ENCODE data around the gene EML4.
"Not testable (repeated sequence)": the region's sequence is repeated elsewhere in the genome, so short reads cannot be mapped to it uniquely, and the experiment has no call there.

EML4 gene

GRCh38 chr2:42132191-42132965 lies 36.8 kb upstream of the EML4 start:
- peaks cover 4% of the 10 kb centered on the region for H3K27me3 ChIP-seq
- no peaks in the 10 kb centered on the region for H3K36me3 ChIP-seq
- TF ChIP-seq CTCF (IDR thresholded peaks at IDR 0.05), result no peak
- no peaks in the 10 kb centered on the region for H3K9me3 ChIP-seq
- H3K4me1 ChIP-seq (ENCODE audit: control insufficient read depth in 1 of 2, insufficient read depth in 1 of 2, low read depth in 1 of 2, low read length in 1 of 2), result peaks cover 53 to 63% of the 10 kb centered on the region in 2 experiments
- H3K4me3 ChIP-seq (ENCODE audit: low read depth in 1 of 2, low read length in 1 of 2), result no peak overlapping the region
- H3K27ac ChIP-seq, result no peak overlapping the region

- no peak overlapping the region for H3K27ac ChIP-seq
- peaks cover 4% of the 10 kb centered on the region for H3K27me3 ChIP-seq
- no peak for TF ChIP-seq CTCF (IDR thresholded peaks at IDR 0.05)
- no peaks in the 10 kb centered on the region for H3K36me3 ChIP-seq
- no peak overlapping the region for H3K4me3 ChIP-seq (ENCODE audit: low read depth in 1 of 2, low read length in 1 of 2)
- H3K4me1 ChIP-seq (ENCODE audit: control insufficient read depth in 1 of 2, insufficient read depth in 1 of 2, low read depth in 1 of 2, low read length in 1 of 2), result peaks cover 46 to 58% of the 10 kb centered on the region in 2 experiments
- H3K9me3 ChIP-seq, result no peaks in the 10 kb centered on the region
Observed at GRCh38 chr2:42132966-42133641, 36.0 kb upstream of the EML4 start.

- Histone ChIP-seq H3K27ac (no peak overlapping the region), H3K36me3 (no peaks in the 10 kb centered on the region), H3K9me3 (no peaks in the 10 kb centered on the region), H3K4me1 (ENCODE audit: control insufficient read depth in 1 of 2, insufficient read depth in 1 of 2, low read depth in 1 of 2, low read length in 1 of 2) (peaks cover 39 to 51% of the 10 kb centered on the region in 2 experiments), H3K27me3 (peaks cover 4% of the 10 kb centered on the region), H3K4me3 (ENCODE audit: low read depth in 1 of 2, low read length in 1 of 2) (no peak overlapping the region)
- no peak for TF ChIP-seq CTCF (IDR thresholded peaks at IDR 0.05)
Observed at GRCh38 chr2:42133771-42134195, 35.4 kb upstream of the EML4 start.

- not testable (repeated sequence) for H3K9me3 ChIP-seq; H3K27ac ChIP-seq; H3K4me3 ChIP-seq (ENCODE audit: low read depth in 1 of 2, low read length in 1 of 2); H3K36me3 ChIP-seq; H3K27me3 ChIP-seq
- peaks cover 35 to 44% of the 10 kb centered on the region in 2 experiments for H3K4me1 ChIP-seq (ENCODE audit: control insufficient read depth in 1 of 2, insufficient read depth in 1 of 2, low read depth in 1 of 2, low read length in 1 of 2)
Observed at GRCh38 chr2:42134401-42134932, 34.7 kb upstream of the EML4 start.

- Histone ChIP-seq H3K4me3 (ENCODE audit: low read depth in 1 of 2, low read length in 1 of 2) (no peak overlapping the region), H3K9me3 (no peaks in the 10 kb centered on the region), H3K27me3 (peaks cover 4% of the 10 kb centered on the region), H3K4me1 (ENCODE audit: control insufficient read depth in 1 of 2, insufficient read depth in 1 of 2, low read depth in 1 of 2, low read length in 1 of 2) (peaks cover 35 to 46% of the 10 kb centered on the region in 2 experiments), H3K36me3 (no peaks in the 10 kb centered on the region), H3K27ac (peak overlapping the region; percentile 68)
- TF ChIP-seq CTCF (IDR thresholded peaks at IDR 0.05), result no peak
Observed at GRCh38 chr2:42135381-42136312, 33.5 kb upstream of the EML4 start.

Data from neutrophil (primary cell).